ENCODE measurements around the gene AREL1.

Gene AREL1

GRCh38 chr14:74647678-74648461 lies 65.0 kb downstream of the AREL1 start:
- H3K4me3 ChIP-seq (ENCODE audit: low read length), result no peak overlapping the region
- TF ChIP-seq, protein P1, sequence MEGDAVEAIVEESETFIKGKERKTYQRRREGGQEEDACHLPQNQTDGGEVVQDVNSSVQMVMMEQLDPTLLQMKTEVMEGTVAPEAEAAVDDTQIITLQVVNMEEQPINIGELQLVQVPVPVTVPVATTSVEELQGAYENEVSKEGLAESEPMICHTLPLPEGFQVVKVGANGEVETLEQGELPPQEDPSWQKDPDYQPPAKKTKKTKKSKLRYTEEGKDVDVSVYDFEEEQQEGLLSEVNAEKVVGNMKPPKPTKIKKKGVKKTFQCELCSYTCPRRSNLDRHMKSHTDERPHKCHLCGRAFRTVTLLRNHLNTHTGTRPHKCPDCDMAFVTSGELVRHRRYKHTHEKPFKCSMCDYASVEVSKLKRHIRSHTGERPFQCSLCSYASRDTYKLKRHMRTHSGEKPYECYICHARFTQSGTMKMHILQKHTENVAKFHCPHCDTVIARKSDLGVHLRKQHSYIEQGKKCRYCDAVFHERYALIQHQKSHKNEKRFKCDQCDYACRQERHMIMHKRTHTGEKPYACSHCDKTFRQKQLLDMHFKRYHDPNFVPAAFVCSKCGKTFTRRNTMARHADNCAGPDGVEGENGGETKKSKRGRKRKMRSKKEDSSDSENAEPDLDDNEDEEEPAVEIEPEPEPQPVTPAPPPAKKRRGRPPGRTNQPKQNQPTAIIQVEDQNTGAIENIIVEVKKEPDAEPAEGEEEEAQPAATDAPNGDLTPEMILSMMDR (conservative IDR thresholded peaks at IDR 0.05; ENCODE audit: low read length), result no peak
- no peak for DNase-seq (ENCODE audit: low read depth)

DNA sequence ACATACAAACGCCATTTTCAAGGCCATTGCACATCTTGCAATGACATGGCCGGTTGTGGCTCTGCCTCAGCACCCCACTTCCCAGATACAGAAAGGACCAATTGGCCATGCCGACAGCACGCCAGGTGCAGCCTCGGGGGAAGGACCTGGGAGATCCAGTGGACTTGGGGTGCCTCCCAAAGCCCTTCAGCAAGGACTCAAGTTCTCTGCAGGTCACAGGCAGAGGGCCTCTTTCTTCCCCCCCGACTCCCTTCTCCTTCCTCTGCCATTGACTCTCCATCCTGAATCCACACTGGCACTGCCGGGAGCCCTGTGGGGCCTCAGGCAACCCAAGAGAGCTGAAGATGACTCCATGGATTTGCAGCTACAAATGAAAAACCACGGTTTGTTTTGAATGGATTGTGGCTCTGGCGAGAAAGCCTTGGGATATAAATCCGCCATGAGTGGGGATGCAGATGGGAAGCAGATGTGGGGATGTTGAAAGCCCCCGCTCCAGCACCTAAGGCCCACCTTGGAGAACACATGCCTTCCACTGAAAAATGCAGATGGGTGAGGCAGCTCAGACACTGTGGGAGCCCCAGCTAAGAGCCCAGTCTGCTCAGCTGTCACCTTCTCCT lies 65.7 kb downstream of the AREL1 start:
- TF ChIP-seq, protein P1 (conservative IDR thresholded peaks at IDR 0.05; ENCODE audit: low read length), result no peak
- no peak overlapping the region for H3K4me3 ChIP-seq (ENCODE audit: low read length)
- DNase-seq (ENCODE audit: low read depth), result peak; percentile 86

DNA sequence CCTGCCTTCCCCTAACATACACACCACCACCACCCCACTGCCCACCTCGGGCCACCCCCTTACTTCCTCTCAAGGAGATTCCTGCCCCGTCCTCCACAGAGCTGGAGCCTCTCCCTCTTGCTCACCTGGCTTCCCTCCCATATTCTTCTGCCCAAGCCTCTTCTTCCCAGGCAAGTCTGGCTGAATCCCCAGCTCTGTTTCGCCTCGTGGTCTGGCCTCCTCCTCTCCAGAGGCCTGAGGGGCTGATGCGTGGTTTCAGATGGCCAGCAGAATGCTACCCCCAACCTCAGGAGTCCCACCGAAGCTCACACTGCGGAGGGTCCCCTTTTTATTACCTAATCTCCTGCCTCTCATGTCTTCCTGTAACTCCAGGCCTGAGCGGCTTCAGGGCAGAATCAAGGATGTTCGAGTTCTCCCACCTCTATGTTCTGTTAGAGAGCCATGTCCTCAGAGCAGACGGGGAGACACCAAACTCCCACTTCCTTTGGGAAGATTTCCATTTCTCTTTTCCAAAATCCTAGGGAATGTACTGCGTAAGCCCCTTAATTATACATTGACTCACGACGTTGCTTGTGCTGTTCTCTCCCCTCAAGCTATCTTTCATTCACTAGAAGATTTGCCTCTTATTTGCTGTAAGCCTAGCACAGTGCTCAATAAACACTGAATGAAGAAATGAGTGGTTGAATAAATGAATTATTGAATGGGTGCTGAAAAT lies 67.0 kb downstream of the AREL1 start:
- no peak for DNase-seq (ENCODE audit: low read depth)
- TF ChIP-seq, protein P1 (conservative IDR thresholded peaks at IDR 0.05; ENCODE audit: low read length), result no peak
- no peak overlapping the region for H3K4me3 ChIP-seq (ENCODE audit: low read length)

DNA sequence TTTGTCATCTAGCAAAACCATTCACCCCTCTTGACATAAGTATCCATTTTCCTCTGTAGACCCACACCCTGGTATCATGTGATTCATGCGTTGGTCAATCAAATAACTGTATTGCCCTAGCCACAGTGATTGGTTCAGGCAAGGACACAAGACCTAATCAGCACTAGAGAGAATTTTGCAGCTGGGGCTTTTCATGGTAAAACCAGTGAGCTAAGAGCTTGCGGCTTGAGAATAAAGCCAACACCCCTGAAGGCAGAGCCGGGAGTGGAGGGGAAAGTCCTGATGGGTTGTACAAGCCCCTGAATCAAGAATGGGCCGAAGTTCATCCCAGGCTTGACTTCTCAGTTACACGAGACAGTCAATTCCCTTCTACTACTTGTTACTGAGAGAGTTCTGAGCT lies 67.6 kb downstream of the AREL1 start:
- H3K4me3 ChIP-seq (ENCODE audit: low read length), result no peak overlapping the region
- TF ChIP-seq, protein P1 (conservative IDR thresholded peaks at IDR 0.05; ENCODE audit: low read length), result no peak
- DNase-seq (ENCODE audit: low read depth), result no peak

DNA sequence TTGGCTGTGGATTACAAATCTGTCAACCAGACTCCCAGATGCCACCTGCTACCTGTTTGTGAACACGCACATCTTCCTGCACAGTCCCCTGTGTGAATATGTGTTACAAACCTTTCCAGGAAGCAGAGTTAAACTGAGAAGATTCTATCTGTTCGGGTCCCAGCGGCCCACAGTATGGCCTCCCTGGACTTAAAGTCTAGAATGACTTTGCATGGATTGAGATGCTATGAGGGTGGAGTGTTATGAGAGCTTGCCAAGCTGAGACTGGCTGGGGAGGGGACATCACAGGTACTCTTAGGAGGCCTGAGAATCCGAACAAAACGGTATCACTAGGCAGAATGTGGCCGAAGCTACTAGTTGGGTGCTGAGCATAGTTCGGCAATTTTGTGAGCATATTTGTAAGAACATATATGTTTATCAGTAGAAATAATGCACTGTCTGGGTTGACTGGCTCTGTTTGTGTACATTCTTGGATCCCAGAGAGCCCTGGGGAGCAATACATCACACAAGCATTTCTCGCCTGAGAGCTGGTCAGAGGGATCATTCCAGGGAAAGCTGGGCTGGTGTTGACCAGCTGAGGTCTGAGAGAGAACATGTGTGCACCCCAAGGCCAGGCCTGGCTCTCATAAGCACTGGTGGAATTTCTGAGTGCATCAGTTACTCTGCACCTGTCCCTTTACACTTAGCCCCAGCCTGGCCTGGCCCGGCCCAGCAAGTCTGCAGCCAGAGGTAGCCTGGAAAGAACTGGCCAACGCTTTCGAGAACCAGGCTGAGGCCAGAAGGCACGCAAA lies 71.1 kb downstream of the AREL1 start:
- no peak overlapping the region for H3K4me3 ChIP-seq (ENCODE audit: low read length)
- peak; percentile 82 for DNase-seq (ENCODE audit: low read depth)
- TF ChIP-seq, protein P1 (conservative IDR thresholded peaks at IDR 0.05; ENCODE audit: low read length), result no peak

GRCh38 chr14:74638966-74639365 lies 73.9 kb downstream of the AREL1 start:
- TF ChIP-seq, protein P1 (conservative IDR thresholded peaks at IDR 0.05; ENCODE audit: low read length), result no peak
- H3K4me3 ChIP-seq (ENCODE audit: low read length), result no peak overlapping the region
- DNase-seq (ENCODE audit: low read depth), result peak; percentile 81
